ENCODE measurements around the gene RNF34.

The RNF34 gene

GRCh38 chr12:121390856-121391255 lies 9.1 kb upstream of the RNF34 start:
- DNase-seq, result no peak

DNA sequence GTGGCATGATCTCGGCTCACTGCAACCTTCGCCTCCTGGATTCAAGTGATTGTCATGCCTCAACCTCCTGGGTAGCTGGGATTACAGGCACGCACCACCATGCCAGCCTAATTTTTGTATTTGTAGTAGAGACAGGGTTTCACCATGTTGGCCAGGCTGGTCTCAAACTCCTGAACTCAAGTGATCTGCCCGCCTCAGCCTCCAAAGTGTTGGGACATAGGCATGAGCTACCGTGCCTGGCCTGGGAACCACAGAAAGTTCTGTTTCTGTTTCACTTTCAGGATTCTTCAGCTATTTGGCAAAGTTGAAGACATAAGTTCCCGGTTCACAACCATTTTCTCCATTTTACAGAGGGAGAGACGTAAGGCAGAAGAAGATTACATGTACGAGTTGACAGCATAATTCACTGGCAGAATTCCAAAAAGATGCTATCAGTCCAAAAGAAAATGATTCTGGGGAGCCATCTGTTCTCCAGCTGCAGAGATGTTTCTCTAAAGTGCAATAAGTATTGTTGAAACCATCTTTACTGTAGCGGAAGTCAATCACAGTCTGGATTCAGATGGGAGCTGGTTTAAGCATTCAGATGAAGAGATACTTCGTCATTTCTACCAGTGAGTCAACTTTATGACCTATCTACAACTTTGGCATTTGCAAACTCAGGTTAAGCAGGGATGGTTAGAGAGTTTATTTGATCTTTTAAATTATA lies 8.1 kb upstream of the RNF34 start:
- peak; percentile 60 for DNase-seq

DNA sequence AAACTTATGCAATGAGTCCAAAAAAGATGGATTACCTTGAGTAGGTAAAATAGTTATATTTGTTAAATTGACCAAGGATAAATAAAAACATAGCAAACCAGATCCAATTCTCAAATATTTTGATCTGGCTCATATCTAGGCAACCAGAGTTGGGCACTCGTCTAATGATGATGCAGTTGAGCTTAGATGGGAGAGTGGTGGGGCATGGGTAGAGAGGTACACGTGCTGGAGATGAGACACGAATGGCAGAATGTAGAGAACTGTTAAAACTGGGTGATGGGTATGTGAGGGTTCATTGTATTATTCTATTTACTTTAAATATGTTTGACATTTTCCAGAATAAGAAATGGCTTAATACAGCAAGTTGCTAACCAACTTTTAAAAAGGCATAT lies 7.6 kb upstream of the RNF34 start:
- no peak for DNase-seq

DNA sequence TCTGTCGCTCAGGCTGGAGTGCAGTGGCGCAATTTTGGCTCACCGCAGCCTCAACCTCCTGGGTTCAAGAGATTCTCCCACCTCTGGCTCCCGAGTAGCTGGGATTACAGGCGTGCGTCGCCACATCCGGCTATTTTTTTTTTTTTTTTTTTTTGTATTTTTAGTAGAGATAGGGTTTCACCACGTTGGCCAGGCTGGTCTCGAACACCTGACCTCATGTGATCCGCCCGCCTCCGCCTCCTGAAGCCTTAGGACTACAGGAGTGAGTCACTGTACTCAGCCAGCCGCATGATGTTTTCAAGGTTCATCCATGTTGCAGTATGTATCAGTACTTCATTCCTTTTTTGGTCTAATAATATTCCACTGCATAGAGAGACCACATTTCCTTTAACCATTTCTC lies 2.4 kb upstream of the RNF34 start:
- no peak for DNase-seq

GRCh38 chr12:121398355-121398754 lies 1.6 kb upstream of the RNF34 start:
- no peak for DNase-seq

- peak; percentile 81 for DNase-seq
These were observed 618 bp downstream of the RNF34 start for GRCh38 chr12:121400332-121401139.

DNA sequence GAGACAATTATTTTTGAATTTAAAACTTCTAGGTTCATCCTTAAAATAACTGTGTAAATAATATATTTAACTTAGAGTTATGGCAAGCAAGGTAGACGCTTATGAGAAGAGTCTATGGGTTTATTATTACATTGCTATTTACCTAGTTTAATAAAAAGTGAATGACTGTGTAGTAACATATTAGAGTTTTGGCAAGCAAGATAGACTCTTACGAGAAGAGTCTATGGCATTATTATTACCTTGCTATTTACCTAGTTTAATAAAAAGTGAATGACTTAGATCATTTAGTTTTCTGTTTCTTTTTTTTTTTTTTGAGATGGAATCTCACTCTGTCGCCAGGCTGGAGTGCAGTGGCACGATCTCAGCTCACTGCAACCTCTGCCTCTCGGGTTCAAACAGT lies 3.8 kb downstream of the RNF34 start:
- DNase-seq, result no peak

GRCh38 chr12:121404734-121405133 lies 4.8 kb downstream of the RNF34 start:
- DNase-seq, result peak; percentile 43

DNA sequence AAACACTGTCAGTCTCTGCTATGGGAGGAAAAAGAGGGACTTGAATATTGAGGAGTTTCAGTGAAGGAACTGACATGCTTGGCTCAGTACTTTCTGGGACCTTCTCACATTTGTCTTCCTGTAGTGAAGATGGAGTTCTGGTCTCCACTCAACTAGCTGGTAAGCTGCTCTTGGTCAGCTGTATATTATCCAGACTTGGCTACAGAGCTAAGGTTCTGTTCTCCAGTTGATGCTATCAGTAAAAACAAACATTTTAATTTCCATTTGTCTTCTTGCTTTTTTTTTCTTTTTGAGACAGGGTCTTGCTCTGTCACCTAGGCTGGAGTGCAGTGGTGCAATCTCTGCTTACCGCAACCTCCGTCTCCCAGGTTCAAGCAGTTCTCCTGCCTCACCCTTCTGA lies 5.3 kb downstream of the RNF34 start:
- no peak for DNase-seq

GRCh38 chr12:121413917-121414316 lies 14.0 kb downstream of the RNF34 start:
- DNase-seq, result no peak

GRCh38 chr12:121417847-121418246 lies 17.9 kb downstream of the RNF34 start:
- DNase-seq, result no peak

DNA sequence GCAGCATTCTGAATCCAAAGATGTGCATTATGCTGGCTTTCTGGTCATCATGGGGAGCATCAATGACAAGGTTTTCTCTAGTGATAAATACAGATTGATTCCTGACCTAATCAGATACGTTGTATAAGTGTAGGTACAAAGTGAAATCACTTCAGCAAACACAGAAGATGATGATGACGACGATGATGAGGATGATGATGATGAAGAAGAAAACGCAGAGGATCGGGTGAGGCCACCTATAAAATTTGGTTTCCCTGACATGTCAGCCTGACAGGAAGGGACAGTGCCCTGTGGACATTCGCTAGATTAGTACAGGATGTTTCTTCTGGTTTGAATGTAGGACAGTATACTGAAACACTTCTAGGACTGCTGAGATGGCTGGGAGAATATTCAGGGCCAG lies 20.2 kb downstream of the RNF34 start:
- no peak for DNase-seq

GRCh38 chr12:121423253-121423652 lies 23.3 kb downstream of the RNF34 start:
- no peak for DNase-seq

- no peak for DNase-seq
These were observed 24.0 kb downstream of the RNF34 start for GRCh38 chr12:121423682-121424623.

GRCh38 chr12:121424624-121424975 lies 24.7 kb downstream of the RNF34 start:
- DNase-seq, result no peak

DNA sequence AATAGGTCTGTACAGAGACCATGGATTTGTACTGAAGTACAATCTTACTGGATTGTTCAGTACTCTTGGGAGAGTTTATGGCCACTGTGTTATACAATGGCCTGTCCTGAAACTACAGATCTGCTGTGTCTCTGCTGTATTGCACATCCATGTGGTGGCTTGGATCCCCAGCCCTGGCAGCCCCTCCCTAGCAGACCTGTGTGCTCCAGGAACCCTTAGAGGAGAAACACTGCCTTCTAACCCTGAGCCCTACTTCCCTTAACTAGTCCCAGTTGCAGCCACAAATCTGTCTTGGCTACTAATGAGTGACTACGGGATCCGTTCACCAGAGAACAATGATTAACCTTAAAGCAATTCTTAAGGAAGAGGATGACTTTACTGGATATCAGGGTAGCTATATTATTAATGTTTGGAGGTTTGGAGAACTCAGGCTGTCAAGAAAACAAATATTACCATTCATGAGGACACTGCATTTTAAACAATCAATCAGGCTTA lies 27.7 kb downstream of the RNF34 start:
- no peak for DNase-seq

GRCh38 chr12:121428883-121429282 lies 29.0 kb downstream of the RNF34 start:
- no peak for DNase-seq

DNA sequence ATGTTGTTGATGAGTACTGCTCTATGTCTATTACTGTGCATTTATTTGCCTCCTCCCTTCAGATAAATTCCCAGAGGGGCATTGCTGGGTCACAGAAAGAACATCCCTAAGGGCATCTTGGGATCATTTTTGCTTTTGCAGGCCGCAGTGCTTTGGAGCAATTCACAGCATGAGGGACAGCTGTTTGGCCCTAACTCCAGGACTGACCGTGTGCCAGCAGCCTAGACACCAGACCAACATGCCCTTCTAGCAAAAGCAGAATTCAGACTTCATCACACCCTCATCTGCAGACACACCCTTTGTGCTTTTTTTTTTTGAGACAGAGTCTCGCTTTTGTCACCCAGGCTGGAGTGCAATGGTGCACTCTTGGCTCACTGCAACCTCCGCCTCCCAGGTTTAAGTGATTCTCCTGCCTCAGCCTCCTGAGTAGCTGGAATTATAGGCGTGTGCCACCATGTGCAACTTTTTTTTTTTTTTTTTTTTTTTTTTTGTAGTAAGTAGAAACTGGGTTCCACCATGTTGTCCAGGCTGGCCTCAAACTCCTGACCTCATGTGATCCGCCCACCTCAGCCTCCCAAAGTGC lies 31.0 kb downstream of the RNF34 start:
- no peak for DNase-seq

- no peak for DNase-seq
These were observed 33.0 kb downstream of the RNF34 start for GRCh38 chr12:121432740-121433480.

DNA sequence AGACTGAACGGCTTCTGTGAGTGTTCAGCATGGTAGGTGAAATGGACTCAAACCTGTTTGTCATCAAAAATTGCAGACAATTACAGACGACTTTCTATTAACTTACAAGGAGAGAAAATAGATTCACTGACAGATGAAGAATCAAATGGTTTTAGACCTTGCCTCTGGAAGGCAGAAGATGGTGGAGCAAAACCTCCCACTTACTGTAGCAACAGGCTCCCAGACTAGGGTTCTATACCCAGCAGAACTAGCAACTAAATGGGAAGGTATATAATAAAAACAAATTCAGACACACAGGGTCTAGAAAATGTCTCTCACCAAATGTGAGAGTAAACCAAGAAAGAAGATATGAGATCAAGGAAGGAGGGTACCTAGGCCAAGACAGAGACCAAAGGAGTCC lies 36.8 kb downstream of the RNF34 start:
- no peak for DNase-seq

DNA sequence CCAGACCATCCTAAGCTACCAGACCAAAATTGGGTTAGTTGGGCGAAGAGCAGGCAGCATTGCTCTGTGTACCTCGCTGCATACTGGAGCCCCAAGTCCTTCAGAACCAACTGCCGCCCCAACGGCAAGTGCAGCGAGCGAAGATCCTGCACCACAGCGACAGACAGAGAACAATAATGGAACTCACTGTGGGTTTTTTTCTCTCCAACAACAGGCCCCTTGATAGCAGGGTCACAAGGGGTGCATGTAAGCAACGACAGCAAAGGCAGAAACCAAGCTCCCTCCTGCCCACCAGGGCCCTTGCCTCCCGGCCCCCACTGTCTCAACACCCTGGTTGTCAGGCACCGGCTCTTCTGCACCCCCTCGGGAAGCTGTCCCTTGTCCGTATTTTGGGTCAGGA lies 39.0 kb downstream of the RNF34 start:
- no peak for DNase-seq

DNA sequence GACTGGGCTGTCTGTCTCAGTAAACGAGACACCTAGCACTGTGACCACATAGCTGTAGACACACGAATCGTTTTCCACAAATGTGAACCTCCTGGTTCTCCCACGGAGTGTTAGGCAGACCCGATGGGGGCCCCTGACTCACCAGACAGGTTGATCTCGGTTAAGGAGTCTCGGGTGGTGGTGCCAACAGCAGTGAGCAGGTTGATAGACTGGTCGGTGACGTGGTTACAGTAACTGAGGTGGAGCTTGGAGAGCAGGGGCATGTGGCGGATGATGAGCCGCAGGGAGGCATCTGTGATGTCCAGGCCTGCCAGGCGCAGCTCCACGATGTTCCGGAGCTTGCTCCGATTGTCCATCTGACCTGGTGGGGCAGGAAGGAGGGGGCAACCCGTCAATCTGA lies 39.8 kb downstream of the RNF34 start:
- DNase-seq, result no peak

Data from eye (tissue), 1 donor.